HUES48 (cell line): ENCODE measurements around the gene TRAF3.
"Not testable (repeated sequence)": the region's sequence is repeated elsewhere in the genome, so short reads cannot be mapped to it uniquely, and the experiment has no call there.

Source experiments
- H3K27ac ChIP-seq: one replicate; pipeline ENCODE4 v1.7.0; 2013; ENCODE audit warnings: low read depth, low read length, inconsistent platforms
- H3K27me3 ChIP-seq: 2 replicates; pipeline ENCODE4 v1.6.1; 2013; ENCODE audit warnings: mild to moderate bottlenecking, low read length; ENCODE audit not compliant: control insufficient read depth, insufficient read depth
- H3K36me3 ChIP-seq: 2 replicates; pipeline ENCODE4 v1.6.1; 2013; ENCODE audit warnings: low read length; ENCODE audit not compliant: control insufficient read depth, insufficient read depth
- H3K4me1 ChIP-seq: 2 replicates; pipeline ENCODE4 v1.6.1; 2013; ENCODE audit warnings: mild to moderate bottlenecking, low read length; ENCODE audit not compliant: control insufficient read depth, insufficient read depth
- H3K4me3 ChIP-seq: 2 replicates; pipeline ENCODE4 v1.5.1; 2013; ENCODE audit warnings: mild to moderate bottlenecking, low read depth, low read length
- H3K9ac ChIP-seq: 2 replicates; pipeline ENCODE4 v1.6.1; 2013; ENCODE audit warnings: mild to moderate bottlenecking, low read depth, low read length, moderate library complexity
- H3K9me3 ChIP-seq: 2 replicates; pipeline ENCODE4 v1.6.1; 2013; ENCODE audit warnings: low read length; ENCODE audit not compliant: control insufficient read depth, insufficient read depth

The TRAF3 gene

GRCh38 chr14:102811254-102811963, 34.2 kb downstream of the TRAF3 start:
- Histone ChIP-seq H3K27ac (no peak overlapping the region), H3K27me3 (no peaks in the 10 kb centered on the region), H3K36me3 (no peaks in the 10 kb centered on the region), H3K4me1 (peaks cover 8% of the 10 kb centered on the region; the same call in 1 of the 2 replicates), H3K9ac (no peak overlapping the region), H3K4me3 (no peak overlapping the region), H3K9me3 (no peaks in the 10 kb centered on the region)

GRCh38 chr14:102811971-102812370, 34.7 kb downstream of the TRAF3 start:
- no peaks in the 10 kb centered on the region for H3K27me3 ChIP-seq
- H3K36me3 ChIP-seq = no peaks in the 10 kb centered on the region
- no peak overlapping the region for H3K27ac ChIP-seq
- H3K4me1 ChIP-seq = peaks cover 8% of the 10 kb centered on the region; the same call in 1 of the 2 replicates
- no peaks in the 10 kb centered on the region for H3K9me3 ChIP-seq
- H3K9ac ChIP-seq = no peak overlapping the region
- no peak overlapping the region for H3K4me3 ChIP-seq

- Histone ChIP-seq H3K27ac (no peak overlapping the region), H3K36me3 (no peaks in the 10 kb centered on the region), H3K4me3 (no peak overlapping the region), H3K9ac (no peak overlapping the region), H3K27me3 (no peaks in the 10 kb centered on the region), H3K9me3 (no peaks in the 10 kb centered on the region), H3K4me1 (peaks cover 8% of the 10 kb centered on the region; the same call in 1 of the 2 replicates)
Measured at GRCh38 chr14:102813691-102814090, 36.4 kb downstream of the TRAF3 start.

GRCh38 chr14:102817318-102817717, 40.1 kb downstream of the TRAF3 start:
- Histone ChIP-seq H3K9ac (no peak overlapping the region), H3K9me3 (no peaks in the 10 kb centered on the region), H3K27ac (no peak overlapping the region), H3K4me1 (peaks cover 12% of the 10 kb centered on the region), H3K36me3 (no peaks in the 10 kb centered on the region), H3K27me3 (no peaks in the 10 kb centered on the region), H3K4me3 (no peak overlapping the region)

GRCh38 chr14:102817942-102818940, 41.0 kb downstream of the TRAF3 start:
- Histone ChIP-seq H3K36me3 (no peaks in the 10 kb centered on the region), H3K9me3 (no peaks in the 10 kb centered on the region), H3K4me1 (peaks cover 17% of the 10 kb centered on the region), H3K27ac (no peak overlapping the region), H3K9ac (no peak overlapping the region), H3K4me3 (no peak overlapping the region), H3K27me3 (no peaks in the 10 kb centered on the region)

- Histone ChIP-seq H3K4me1 (peaks cover 21% of the 10 kb centered on the region), H3K4me3 (no peak overlapping the region), H3K9ac (no peak overlapping the region), H3K36me3 (no peaks in the 10 kb centered on the region), H3K27ac (no peak overlapping the region), H3K27me3 (no peaks in the 10 kb centered on the region), H3K9me3 (no peaks in the 10 kb centered on the region)
Measured at GRCh38 chr14:102819176-102819628, 42.0 kb downstream of the TRAF3 start.

- H3K9me3 ChIP-seq = no peaks in the 10 kb centered on the region
- H3K27me3 ChIP-seq = no peaks in the 10 kb centered on the region
- no peak overlapping the region for H3K9ac ChIP-seq
- no peak overlapping the region for H3K27ac ChIP-seq
- H3K4me3 ChIP-seq = no peak overlapping the region
- H3K4me1 ChIP-seq = peaks cover 28% of the 10 kb centered on the region
- no peaks in the 10 kb centered on the region for H3K36me3 ChIP-seq
Measured at GRCh38 chr14:102819747-102820330, 42.6 kb downstream of the TRAF3 start.

- no peak overlapping the region for H3K27ac ChIP-seq
- H3K9me3 ChIP-seq = no peaks in the 10 kb centered on the region
- no peak overlapping the region for H3K4me3 ChIP-seq
- no peaks in the 10 kb centered on the region for H3K36me3 ChIP-seq
- no peaks in the 10 kb centered on the region for H3K27me3 ChIP-seq
- H3K9ac ChIP-seq = no peak overlapping the region
- peaks cover 28% of the 10 kb centered on the region for H3K4me1 ChIP-seq
Measured at GRCh38 chr14:102821252-102821651, 44.0 kb downstream of the TRAF3 start.

- no peak overlapping the region for H3K9ac ChIP-seq
- no peak overlapping the region for H3K27ac ChIP-seq
- H3K4me3 ChIP-seq = no peak overlapping the region
- peaks cover 28% of the 10 kb centered on the region for H3K4me1 ChIP-seq
- H3K27me3 ChIP-seq = no peaks in the 10 kb centered on the region
- no peaks in the 10 kb centered on the region for H3K9me3 ChIP-seq
- H3K36me3 ChIP-seq = no peaks in the 10 kb centered on the region
Measured at GRCh38 chr14:102822311-102822863, 45.1 kb downstream of the TRAF3 start.

GRCh38 chr14:102822887-102823286, 45.6 kb downstream of the TRAF3 start:
- H3K4me1 ChIP-seq = peaks cover 28% of the 10 kb centered on the region
- not testable (repeated sequence) for H3K9ac ChIP-seq, H3K27me3 ChIP-seq, H3K36me3 ChIP-seq, H3K4me3 ChIP-seq, H3K27ac ChIP-seq, H3K9me3 ChIP-seq
